Left renal pelvis (tissue), 4 donors: Measurements from ENCODE around the gene CPB1. TPM values are rescaled to one million over a fixed set of nuclear protein-coding genes. Genes with fewer than 3 reads are reported as not detected.

Experiments used
- DNase-seq, 4 donors: peaks; one replicate each; pipeline ENCODE4 v3.0.0-alpha.2; 2013; ENCODE audit warnings: low read depth in 4 of 4, low spot score in 3 of 4
- polyA plus RNA-seq, 4 donors: library from polyadenylated mRNA; unstranded; fragments of 120-200 nt; gene quantifications; one replicate each; pipeline ENCODE4 v1.2.1, GENCODE V29; 2013; ENCODE audit not compliant: insufficient read length in 4 of 4

The CPB1 gene
- polyA plus RNA-seq, 4 donors = 0.70 to 1.4 (median 1.0) TPM

DNA sequence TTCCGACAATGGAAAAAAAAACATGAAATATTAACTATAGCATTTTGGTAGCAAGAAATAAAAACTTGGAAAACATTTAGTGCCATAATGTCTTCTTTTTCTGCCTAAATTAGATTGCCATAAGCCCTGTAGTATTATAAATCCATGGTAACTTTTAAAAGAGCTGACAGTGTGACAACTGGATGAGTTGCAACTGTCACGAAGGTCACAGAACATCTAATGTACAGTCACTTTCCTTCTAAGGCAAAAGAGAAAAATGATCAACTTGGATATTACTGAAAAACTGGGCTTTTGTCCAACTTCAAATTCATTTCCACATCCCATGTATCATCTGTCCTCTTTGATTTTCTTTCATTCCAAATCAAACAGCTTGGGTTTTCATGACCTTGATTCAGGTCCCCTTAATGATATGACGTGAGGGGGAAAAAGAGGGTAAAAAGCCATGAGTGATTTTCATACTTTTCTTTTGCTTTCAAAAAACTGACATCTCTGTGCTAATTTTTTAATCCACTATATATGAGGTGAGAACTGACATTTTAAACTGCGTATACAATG is 602 bp downstream of the CPB1 start:
- DNase-seq = no peak

- no peak for DNase-seq
Measured at GRCh38 chr3:148829926-148830325, 2.3 kb downstream of the CPB1 start.

GRCh38 chr3:148833223-148833622 is 5.6 kb downstream of the CPB1 start:
- no peak for DNase-seq

GRCh38 chr3:148839805-148840204 is 12.2 kb downstream of the CPB1 start:
- no peak for DNase-seq

- DNase-seq = no peak
Measured at GRCh38 chr3:148840451-148840850, 12.8 kb downstream of the CPB1 start.

DNA sequence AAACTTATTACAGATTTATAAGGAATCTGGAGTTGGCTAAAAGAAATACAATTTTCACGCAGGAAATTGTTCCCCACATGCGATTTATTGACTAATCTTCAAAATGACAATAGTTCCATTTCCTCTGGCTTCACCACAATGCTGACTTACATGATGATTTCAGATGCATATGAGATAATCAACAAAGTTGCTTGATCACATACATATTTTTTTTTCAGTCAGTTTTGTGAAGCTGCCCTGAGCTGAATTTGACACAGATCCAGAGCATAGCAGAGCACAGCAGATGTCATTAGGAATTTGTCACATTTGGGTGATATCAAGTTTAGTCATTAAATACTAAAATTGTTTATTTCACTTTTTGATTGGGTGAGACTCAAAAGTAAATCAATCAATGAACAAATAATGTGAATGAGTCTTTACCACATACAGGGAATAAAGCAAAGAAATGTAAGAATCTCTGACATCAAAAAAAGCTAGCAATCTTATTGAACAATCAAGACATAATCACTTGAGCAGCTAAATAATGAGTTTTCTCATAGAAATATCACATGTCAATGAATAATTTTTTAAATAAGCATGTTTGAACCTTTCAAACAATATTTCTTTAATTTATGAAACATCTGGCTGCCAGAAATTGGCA is 18.3 kb downstream of the CPB1 start:
- no peak for DNase-seq

GRCh38 chr3:148847351-148847750 is 19.7 kb downstream of the CPB1 start:
- DNase-seq = no peak

DNA sequence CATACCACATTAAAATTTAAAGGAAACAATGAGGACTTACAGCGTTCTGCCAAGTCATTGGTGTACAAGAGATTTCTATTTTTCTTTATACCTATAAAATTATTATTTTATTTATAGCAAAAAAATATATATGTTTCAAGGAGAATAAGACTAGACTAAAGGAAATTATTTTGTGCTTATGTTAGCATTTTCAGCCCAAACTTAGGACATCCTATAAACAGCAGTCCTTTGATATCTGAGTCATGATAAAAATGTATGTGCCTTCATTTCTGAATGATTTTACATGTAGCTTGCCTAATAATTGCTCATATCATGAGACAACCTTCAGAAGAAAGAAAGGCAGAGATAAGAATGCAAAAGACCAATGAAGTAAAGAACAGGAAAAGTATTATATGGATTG is 20.8 kb downstream of the CPB1 start:
- DNase-seq = no peak

DNA sequence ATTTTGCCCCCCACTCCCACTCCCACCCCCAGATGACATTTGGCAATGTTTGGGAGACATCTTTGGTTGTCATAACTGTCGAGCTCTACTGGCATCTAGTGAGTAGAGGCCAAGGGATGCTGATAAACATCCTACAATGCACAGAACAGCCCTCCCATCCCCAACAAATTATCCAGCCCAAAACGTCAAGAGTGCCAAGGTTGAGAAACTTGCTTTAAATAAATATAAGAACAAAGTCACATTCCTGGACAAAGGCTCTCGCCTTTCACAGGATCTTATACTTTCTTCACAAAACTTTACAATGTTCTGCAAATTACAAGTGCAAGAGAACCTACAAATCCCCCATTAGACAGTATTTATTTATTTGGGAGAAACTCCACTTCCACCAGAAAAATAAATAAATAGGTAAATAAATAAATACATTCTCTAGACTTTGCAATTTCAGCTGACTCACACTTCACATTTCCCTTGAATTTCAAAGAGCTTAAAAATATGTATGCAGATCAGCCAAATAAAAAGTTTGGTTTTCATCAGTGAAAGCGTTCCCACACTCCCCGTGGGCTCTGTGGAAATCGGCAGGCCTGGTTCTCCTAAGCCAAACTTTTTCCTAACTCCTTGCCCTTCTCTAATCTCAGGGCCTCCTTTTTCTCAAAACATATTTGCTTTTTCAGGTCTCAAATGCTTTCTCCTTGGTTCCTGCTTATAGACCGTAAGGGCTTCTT is 24.8 kb downstream of the CPB1 start:
- no peak for DNase-seq

GRCh38 chr3:148853076-148853475 is 25.5 kb downstream of the CPB1 start:
- no peak for DNase-seq

DNA sequence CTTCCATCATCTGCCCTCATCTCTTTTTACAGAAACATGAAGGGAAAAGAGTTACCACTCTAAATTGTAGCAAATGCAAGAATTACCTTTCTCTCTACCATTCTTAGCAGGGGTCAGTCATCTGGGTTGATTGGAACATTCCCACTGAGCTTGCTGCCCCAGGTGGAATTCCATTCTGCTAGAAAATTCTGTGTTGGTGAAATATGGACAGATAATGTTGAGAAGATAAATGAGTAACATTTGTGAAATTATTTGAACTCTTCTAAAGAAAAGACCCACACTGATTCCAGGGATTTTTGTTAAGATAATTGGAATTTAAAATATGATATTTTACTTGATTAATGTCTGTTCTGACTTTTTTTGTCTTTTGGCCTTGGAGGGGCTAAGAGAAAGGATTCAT is 26.4 kb downstream of the CPB1 start:
- no peak for DNase-seq

DNA sequence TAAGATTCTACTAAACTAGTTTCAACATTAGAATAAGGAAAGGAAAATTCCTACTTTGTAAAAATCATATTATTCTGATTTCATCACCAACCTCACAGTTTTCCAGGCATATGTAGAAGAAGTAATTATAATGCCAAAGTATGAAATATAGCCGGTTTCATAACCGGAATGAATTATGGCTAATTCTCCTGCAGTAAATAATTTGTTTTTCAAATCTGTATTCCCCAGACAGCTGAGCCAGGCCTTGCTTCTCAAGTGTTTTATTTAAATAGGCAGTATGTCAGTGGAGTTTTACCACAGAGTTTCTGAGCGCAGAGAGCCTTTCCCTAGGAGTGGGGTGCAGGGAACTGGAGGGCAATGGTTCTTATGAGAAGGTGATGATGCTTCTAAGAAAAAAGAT is 28.8 kb downstream of the CPB1 start:
- DNase-seq = no peak

DNA sequence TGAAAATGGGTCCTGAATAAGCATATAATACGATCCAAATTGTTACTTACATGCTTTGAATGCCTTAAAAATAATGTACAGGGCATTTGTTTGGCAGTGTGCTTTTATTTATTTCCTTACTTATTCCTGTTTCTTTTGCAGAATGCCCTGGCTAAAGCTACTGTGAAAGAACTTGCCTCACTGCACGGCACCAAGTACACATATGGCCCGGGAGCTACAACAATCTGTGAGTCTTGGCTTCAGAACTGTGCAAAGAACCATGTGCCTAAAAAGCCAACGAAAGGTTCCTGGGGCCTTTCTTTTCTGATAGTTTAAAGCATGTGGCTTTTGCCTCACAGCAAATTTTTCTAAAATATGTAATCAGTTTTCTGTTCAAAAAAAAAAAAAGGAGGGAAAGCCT is 29.7 kb downstream of the CPB1 start:
- no peak for DNase-seq

DNA sequence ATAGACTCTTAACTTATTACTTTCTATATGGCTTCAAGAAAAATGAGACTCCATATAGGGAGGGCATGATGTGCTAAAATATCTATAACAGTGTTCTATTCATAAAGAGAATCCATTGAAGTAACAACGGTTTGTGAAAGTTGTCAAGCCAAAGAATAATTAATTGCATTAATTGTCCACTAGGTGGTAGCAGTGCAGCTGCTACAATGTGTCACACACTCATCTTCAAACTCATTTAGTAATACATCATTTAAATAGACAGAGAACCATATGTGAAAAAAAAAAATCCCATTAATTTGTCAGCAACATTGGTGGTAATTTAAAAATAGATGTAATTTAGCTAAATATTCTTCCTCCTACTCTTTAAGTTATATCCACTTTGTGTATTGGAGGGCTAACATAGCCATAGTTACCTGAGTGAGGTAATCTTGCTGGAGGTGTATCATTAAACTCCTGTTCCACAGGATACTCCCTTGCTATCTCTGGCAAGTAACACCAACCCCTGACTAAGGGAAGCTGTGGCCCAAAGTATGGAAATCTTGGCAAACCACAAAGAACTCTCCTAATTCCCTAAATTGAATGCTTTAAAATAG is 33.8 kb downstream of the CPB1 start:
- DNase-seq = no peak

- DNase-seq = no peak
Measured at GRCh38 chr3:148863297-148863696, 35.7 kb downstream of the CPB1 start.

- no peak for DNase-seq
Measured at GRCh38 chr3:148863814-148864213, 36.2 kb downstream of the CPB1 start.

DNA sequence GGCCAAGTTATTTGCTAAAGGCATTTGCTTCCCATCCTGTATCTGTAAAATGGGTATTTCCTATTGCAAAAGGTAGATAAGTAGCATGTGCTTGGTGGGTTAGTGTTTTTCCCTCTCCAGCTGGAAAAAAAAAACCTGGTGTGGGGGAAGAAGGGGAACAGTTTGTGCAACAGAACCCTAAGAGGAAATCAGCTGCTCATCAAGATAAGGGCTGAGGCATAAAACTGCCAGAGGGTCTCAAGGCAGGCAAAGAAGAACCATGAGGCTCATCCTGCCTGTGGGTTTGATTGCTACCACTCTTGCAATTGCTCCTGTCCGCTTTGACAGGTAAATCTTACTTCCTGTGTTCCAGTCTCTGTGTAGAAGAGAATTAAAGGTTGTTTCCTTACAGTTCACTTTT is 37.4 kb downstream of the CPB1 start, which contains the start of gene CPA3:
CPA3 (plus strand) TSS at position 248 of the 400 bp plus-strand sequence; CDS start at position 260, 12 bp downstream.
- DNase-seq = no peak

- DNase-seq = no peak
Measured at GRCh38 chr3:148866261-148866660, 38.6 kb downstream of the CPB1 start.

GRCh38 chr3:148873270-148873927 is 45.8 kb downstream of the CPB1 start:
- DNase-seq = no peak

DNA sequence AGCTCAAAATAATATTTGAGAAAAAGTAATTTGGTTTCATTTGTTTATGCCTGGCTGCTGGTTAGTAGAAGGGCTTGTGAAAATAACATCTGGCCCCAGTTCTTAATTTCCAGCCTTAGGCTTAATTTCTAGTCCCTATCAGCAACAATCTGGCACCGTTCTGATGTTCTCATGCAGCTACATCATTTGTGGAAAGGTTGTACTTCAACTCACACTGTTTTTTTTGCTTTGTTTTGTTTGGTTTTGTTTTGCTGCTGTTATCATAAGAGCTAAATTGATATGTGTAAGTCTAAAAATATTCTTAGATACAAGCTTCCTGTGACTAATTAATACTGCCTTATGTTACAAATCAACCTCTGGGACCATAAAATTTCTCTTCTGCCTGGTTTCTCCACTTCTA is 46.4 kb downstream of the CPB1 start:
- no peak for DNase-seq

GRCh38 chr3:148878095-148878494 is 50.5 kb downstream of the CPB1 start:
- DNase-seq = no peak
